Omental fat pad (tissue), 4 donors: ENCODE data around the gene ANXA3. TPM values are rescaled to one million over a fixed set of nuclear protein-coding genes. Genes with fewer than 3 reads are reported as not detected.

Source experiments
- ATAC-seq: fragments of 150-250 bp; one replicate; pipeline ENCODE4 v1.9.1; 2016; ENCODE audit warnings: mild to moderate bottlenecking, moderate library complexity; ENCODE audit not compliant: low FRiP score
- DNase-seq: peaks from one replicate; pipeline ENCODE4 v3.0.0-alpha.2; 2019; ENCODE audit warnings: low spot score
- total RNA-seq, 4 donors: library from RNA; depleted of rRNA; stranded (reverse); fragments of >200 nt; gene quantifications; one replicate each; pipeline ENCODE4 v1.1.0, GENCODE V29; 2016
- TF ChIP-seq, protein P1 (sequence below), 3 donors: fragments of 450-650 bp; IDR thresholded peaks; one replicate each; pipeline ENCODE4 v1.5.1; 2016 to 2017; ENCODE audit warnings: antibody characterized with exemption in 3 of 3, mild to moderate bottlenecking in 3 of 3, moderate library complexity in 2 of 3

Gene ANXA3
- total RNA-seq, 4 donors from 2014 or later, result 76.3 to 217 (median 105) TPM

- TF ChIP-seq, protein P1, sequence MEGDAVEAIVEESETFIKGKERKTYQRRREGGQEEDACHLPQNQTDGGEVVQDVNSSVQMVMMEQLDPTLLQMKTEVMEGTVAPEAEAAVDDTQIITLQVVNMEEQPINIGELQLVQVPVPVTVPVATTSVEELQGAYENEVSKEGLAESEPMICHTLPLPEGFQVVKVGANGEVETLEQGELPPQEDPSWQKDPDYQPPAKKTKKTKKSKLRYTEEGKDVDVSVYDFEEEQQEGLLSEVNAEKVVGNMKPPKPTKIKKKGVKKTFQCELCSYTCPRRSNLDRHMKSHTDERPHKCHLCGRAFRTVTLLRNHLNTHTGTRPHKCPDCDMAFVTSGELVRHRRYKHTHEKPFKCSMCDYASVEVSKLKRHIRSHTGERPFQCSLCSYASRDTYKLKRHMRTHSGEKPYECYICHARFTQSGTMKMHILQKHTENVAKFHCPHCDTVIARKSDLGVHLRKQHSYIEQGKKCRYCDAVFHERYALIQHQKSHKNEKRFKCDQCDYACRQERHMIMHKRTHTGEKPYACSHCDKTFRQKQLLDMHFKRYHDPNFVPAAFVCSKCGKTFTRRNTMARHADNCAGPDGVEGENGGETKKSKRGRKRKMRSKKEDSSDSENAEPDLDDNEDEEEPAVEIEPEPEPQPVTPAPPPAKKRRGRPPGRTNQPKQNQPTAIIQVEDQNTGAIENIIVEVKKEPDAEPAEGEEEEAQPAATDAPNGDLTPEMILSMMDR (IDR thresholded peaks at IDR 0.05), result no peak
- no peak for DNase-seq
- no peak for ATAC-seq
These were observed 24.0 kb upstream of the ANXA3 start for GRCh38 chr4:78527555-78527954.

DNA sequence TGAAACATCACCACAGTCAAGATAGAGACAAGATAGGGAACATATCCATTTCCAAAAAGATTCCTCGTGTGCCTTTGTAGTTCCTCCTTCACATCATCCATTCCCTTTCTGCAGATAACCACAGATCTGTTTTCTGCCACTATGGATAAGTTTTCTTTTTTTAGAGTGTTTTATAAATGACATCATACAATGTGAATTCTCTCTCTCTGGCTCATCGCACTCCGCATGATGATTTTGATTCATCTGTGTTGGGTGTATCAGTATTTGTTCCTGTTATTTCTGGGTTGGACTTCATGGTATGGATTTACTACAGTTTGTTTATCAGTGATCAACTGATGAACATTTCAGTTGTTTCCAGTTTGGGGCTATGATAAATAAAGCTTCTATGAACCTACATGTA is 23.2 kb upstream of the ANXA3 start:
- TF ChIP-seq, protein P1 (IDR thresholded peaks at IDR 0.05), result no peak
- DNase-seq (no peak), ATAC-seq (no peak)

GRCh38 chr4:78529569-78530209 is 21.9 kb upstream of the ANXA3 start:
- ATAC-seq, result peak; percentile 24
- TF ChIP-seq, protein P1 (IDR thresholded peaks at IDR 0.05), result no peak
- no peak for DNase-seq

- ATAC-seq, result no peak
These were observed 19.5 kb upstream of the ANXA3 start for GRCh38 chr4:78532046-78532445.

GRCh38 chr4:78533854-78534253 is 17.7 kb upstream of the ANXA3 start:
- TF ChIP-seq, protein P1 (IDR thresholded peaks at IDR 0.05), result no peak
- ATAC-seq (no peak), DNase-seq (no peak)

More at GRCh38 chr4:78532046-78532445, 19.5 kb upstream of the ANXA3 start:
- TF ChIP-seq, protein P1 (IDR thresholded peaks at IDR 0.05), result no peak
- DNase-seq, result no peak

- DNase-seq (no peak), ATAC-seq (no peak)
- TF ChIP-seq, protein P1 (IDR thresholded peaks at IDR 0.05), result no peak
These were observed 17.1 kb upstream of the ANXA3 start for GRCh38 chr4:78534286-78534955.

DNA sequence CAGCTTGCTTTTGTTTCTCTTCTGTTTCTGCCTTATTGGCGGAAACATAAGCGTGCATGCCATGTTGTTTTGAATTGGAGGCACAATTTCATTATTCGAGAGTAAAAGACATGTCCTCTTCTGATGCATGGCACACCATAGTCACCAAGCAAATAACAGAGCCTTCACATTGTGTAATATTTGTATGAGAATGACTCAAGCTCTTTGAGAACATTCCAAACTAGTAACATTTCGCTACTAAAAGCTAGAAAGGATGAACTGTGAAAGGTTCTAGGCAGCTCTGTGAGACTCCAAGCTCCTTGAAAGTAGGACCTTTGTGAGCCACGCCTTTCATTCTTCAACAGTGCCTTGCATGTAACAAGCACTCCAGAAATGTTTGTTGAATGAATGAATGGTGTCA is 9.2 kb upstream of the ANXA3 start:
- no peak for ATAC-seq
- DNase-seq, result no peak
- TF ChIP-seq, protein P1 (IDR thresholded peaks at IDR 0.05), result no peak
